ENCODE measurements around the gene PTGES.

PTGES gene

GRCh38 chr9:129740666-129741464 is 12.0 kb downstream of the PTGES start:
- no peak for DNase-seq (ENCODE audit: low spot score)

GRCh38 chr9:129740174-129740573 is 12.7 kb downstream of the PTGES start:
- no peak for DNase-seq (ENCODE audit: low spot score)

GRCh38 chr9:129739432-129739831 is 13.4 kb downstream of the PTGES start:
- DNase-seq (ENCODE audit: low spot score) = no peak

GRCh38 chr9:129737479-129738274 is 15.2 kb downstream of the PTGES start:
- DNase-seq (ENCODE audit: low spot score) = peak; percentile 84

- DNase-seq (ENCODE audit: low spot score) = no peak
Observed at GRCh38 chr9:129736334-129736733, 16.5 kb downstream of the PTGES start.

GRCh38 chr9:129735546-129735945 is 17.3 kb downstream of the PTGES start:
- DNase-seq (ENCODE audit: low spot score) = no peak

GRCh38 chr9:129733632-129733953 is 19.2 kb downstream of the PTGES start:
- DNase-seq (ENCODE audit: low spot score) = no peak

- no peak for DNase-seq (ENCODE audit: low spot score)
Observed at GRCh38 chr9:129732946-129733631, 19.8 kb downstream of the PTGES start.

GRCh38 chr9:129732100-129732499 is 20.7 kb downstream of the PTGES start:
- no peak for DNase-seq (ENCODE audit: low spot score)

- no peak for DNase-seq (ENCODE audit: low spot score)
Observed at GRCh38 chr9:129731477-129732085, 21.3 kb downstream of the PTGES start.

GRCh38 chr9:129728744-129729143 is 24.1 kb downstream of the PTGES start:
- no peak for DNase-seq (ENCODE audit: low spot score)

GRCh38 chr9:129726322-129727160 is 26.3 kb downstream of the PTGES start:
- peak; percentile 80 for DNase-seq (ENCODE audit: low spot score)

GRCh38 chr9:129725795-129726251 is 27.0 kb downstream of the PTGES start:
- DNase-seq (ENCODE audit: low spot score) = no peak

GRCh38 chr9:129724456-129725190 is 28.2 kb downstream of the PTGES start:
- no peak for DNase-seq (ENCODE audit: low spot score)

- no peak for DNase-seq (ENCODE audit: low spot score)
Observed at GRCh38 chr9:129722913-129723312, 29.9 kb downstream of the PTGES start.

- no peak for DNase-seq (ENCODE audit: low spot score)
Observed at GRCh38 chr9:129720865-129721545, 31.8 kb downstream of the PTGES start.

- no peak for DNase-seq (ENCODE audit: low spot score)
Observed at GRCh38 chr9:129720181-129720864, 32.5 kb downstream of the PTGES start.

- no peak for DNase-seq (ENCODE audit: low spot score)
Observed at GRCh38 chr9:129719135-129719534, 33.7 kb downstream of the PTGES start.

GRCh38 chr9:129718647-129719046 is 34.2 kb downstream of the PTGES start:
- DNase-seq (ENCODE audit: low spot score) = no peak
